22Rv1 (cell line): ENCODE data around the gene PTPN20.

Source experiments
- H3K27ac ChIP-seq: fragments of 450-650 bp; 2 replicates; pipeline ENCODE4 v1.5.1; 2017
- ZFX ChIP-seq: fragments of 450-650 bp; IDR thresholded peaks from 2 replicates; pipeline ENCODE4 v1.6.1; 2017; ENCODE audit warnings: antibody characterized with exemption, borderline replicate concordance
- TF ChIP-seq, protein P1 (sequence below): fragments of 450-650 bp; IDR thresholded peaks from 2 replicates; pipeline ENCODE4 v1.5.1; 2017; ENCODE audit warnings: mild to moderate bottlenecking

Gene PTPN20

DNA sequence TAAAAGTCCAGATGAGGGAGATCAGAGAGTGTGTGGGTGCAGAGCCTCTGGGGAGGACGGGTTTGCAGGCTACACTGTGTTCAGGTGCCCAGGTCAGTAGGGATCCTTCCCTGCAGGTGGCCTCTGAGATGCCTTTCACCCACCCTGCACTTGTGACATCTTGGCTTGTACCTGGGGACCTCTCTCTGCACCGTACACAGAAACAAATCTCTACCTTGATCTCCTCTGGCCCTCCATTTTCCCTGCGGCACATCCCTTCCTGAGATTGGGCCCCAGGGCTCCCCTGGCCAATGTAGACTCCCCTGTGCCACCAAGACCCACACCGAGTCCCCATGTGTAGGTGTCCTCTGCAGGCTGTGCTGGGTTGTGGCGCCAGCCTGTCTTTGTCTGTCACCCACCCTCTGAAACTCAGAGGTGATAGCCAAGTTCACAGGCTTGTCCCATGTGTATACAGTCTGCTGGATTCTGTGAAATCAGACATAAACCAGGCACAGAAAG, 140.6 kb downstream of the PTPN20 start:
- TF ChIP-seq ZFX, result no peak
- TF ChIP-seq, protein P1, sequence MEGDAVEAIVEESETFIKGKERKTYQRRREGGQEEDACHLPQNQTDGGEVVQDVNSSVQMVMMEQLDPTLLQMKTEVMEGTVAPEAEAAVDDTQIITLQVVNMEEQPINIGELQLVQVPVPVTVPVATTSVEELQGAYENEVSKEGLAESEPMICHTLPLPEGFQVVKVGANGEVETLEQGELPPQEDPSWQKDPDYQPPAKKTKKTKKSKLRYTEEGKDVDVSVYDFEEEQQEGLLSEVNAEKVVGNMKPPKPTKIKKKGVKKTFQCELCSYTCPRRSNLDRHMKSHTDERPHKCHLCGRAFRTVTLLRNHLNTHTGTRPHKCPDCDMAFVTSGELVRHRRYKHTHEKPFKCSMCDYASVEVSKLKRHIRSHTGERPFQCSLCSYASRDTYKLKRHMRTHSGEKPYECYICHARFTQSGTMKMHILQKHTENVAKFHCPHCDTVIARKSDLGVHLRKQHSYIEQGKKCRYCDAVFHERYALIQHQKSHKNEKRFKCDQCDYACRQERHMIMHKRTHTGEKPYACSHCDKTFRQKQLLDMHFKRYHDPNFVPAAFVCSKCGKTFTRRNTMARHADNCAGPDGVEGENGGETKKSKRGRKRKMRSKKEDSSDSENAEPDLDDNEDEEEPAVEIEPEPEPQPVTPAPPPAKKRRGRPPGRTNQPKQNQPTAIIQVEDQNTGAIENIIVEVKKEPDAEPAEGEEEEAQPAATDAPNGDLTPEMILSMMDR, result no peak
- H3K27ac ChIP-seq, result no peak overlapping the region
